ENCODE data around the gene DNAH1.

The DNAH1 gene

DNA sequence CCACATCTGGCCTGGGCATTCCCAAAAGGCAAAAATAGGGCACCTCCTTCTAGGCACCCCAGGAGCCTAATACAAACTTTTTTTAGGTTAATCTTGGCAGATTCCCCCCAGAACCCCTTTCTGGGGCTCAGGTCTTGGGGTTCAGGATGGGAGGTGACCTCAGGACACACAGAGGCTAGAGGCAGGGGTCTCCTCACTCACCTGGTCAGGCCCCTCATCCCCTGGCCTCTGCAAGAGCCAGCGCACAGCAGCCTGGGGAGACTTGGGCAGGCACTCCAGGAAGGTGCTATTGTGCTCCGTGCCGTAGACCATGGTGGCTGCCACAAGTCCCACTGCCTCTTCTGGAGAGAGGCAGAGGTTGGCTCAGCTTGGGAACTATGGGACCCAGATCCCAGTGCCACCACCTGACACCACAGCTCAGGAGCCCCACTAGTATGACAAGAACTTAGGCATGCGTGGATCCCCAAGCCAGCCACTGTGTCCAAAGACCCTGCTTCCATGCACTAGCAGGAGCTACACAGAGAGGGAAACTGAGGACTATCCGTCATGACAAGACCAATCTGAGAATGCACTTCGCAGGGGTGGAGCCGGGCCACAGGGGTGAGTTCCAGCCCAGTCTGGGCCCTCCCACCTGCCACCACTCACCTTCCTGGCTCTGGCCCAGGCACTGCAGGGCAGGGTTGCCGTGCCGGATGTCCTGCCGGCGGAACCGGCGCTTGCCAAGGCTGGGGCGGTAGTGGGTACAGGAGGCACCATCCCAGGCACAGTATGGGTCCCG, 121.4 kb downstream of the DNAH1 start:
- DNase-seq, result no peak

DNA sequence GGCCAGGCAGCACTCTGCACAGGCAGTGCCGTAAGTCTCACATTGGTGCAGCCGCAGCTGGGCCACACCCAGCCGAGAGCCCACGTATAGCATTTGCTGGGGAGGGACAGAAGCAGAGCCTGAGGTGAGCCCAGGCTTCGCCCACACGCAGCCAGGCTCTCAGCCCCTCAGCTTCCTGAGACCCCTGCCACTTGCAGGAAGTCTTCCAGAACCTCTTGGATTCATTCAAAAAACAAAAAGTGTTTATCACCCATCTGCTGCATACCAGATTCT, 121.9 kb downstream of the DNAH1 start:
- DNase-seq, result no peak

DNA sequence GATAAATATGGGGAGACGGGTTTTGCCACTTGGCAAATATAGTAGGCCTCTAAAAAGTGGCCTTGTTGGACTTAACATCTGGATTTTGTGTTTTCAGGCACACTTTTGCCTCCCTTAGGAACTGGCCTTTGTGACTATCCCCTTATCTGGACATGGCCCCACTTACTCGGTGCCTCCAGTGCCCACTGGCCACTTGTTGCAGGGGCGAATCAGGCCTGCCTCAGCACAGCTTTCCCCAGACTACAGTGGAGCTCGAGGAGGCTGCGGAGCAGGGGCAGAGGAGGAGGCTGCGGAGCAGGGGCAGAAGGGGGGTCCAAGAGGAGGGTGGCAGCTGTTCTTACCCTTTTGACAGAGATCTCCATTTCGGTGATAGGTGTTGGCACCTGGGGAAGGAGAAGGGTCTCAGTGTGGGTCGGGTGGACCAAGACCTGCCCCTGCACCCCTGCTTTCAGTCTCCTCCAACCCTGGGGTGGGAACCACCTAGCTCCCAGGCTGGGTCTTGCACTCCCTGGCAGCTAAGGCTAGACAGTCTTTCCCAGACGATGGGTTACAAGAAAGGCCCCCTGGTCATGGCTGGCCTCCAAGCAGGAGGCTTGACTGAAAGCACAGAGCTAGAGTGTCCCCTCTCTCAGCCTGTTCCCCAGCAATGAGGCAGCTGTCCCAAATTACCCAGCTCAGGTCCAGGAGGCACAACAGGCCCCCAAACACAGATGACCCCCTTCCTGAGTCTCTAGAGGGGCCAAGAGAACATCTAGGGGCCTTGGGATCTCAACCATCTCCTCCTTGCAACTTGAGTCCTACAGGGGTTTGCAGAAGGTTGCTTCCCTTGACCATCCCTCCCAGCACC, 122.7 kb downstream of the DNAH1 start:
- no peak for DNase-seq

- no peak for DNase-seq
Observed at GRCh38 chr3:52439426-52440248, 123.5 kb downstream of the DNAH1 start.

DNA sequence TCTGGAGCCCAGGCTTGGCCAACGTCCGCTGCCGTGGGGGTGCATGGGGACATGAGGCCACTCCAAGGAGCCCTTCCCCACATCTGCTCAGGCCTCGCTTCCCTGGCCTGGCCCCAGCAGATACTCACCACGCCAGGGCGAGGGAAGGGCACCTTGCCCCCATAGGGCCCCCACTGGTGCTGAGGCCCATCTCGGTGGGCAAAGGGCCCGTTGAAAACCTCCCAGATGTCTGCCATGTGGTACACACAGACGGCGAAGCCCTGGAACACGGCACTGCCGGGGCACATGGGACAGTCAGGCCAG, 124.1 kb downstream of the DNAH1 start:
- no peak for DNase-seq

- DNase-seq, result peak; percentile 30
Observed at GRCh38 chr3:52440671-52441070, 124.6 kb downstream of the DNAH1 start.

GRCh38 chr3:52441091-52441771, 125.1 kb downstream of the DNAH1 start:
- no peak for DNase-seq

DNA sequence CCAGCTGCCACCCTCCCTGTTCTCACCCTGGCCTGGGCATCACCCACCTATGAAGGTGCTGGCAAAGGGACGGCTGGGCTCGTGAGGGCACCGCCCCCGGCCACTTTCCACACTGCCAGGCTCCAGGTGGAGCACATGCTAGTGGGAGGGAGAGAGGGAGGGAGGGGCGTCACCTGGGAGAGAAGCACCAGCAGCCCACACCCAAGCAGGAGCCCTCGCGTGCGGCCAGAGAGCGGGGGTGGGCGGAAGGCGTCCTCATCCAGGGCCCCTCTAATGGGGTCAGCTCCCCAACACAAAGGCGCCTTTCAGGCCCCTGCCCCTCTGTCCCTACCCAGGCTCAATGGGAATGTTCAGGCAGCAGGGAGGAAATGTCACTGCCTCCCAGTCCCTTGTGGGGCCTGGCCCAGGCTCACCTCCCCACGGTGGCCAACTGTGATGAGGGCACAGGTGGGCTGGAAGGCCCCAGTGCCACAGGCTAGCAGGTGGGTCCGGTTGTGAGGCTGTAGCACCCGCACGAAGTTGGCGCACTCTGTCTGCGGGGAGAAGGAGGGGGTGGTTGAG, 125.7 kb downstream of the DNAH1 start:
- no peak for DNase-seq

DNA sequence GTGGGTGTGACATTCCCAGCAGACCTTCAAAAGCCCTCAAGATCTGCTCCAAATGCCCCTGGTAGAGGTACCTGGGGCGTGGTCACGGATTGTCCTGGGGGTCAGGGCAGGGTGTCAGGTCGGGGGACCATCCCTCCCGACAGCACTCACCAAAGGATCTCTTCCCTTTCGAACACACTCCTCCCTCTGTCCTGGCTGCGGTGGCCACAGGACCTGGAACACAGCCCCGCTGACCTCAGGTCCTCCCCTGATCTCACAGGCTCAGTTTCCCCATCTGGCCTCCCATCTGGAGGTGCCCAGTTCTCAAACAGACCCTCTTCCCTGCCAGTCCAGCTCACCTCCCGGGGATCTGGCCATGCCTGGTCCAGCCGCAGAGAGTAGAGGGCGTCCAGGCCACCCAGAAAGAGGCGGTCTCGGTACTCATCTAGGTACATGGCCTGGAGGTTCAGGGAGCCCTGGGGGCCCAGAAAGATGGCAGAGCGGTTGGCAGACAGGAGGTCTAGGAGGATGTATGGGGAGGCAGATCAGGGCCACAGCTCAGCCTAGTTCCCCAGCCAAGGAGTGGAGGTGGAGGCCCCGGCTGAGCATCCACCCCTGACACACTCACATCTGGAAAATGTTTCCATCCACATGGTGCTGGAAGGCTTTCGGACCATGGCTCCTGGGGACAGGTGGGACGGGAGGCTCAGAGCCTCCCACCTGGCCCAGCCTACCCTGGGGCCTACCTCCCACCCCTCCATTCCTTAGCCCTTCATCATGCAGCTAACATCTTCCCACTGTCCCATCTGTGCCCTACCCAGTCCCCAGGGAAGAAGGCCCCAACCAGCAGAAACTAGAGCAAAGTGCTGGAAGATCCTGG, 126.5 kb downstream of the DNAH1 start:
- no peak for DNase-seq

DNA sequence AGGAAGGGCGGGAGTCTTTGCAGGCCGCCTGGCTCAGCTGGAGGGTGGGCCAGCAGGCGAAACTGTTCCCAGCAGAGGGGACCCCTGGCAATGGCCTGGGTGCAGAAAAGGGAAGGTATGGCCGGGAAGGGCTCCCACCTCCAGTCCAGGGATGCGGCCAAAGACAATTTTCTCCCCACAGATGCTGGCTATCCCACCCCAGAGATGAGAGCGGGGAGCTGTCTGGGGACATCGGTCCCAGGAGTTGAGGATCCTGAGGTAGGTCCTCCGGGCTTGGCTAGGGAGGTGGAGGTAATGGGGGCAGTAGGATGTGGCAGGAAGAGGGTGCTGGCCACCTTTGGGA, 127.1 kb downstream of the DNAH1 start:
- no peak for DNase-seq

- DNase-seq, result peak; percentile 40
Observed at GRCh38 chr3:52443791-52444687, 127.9 kb downstream of the DNAH1 start.

DNA sequence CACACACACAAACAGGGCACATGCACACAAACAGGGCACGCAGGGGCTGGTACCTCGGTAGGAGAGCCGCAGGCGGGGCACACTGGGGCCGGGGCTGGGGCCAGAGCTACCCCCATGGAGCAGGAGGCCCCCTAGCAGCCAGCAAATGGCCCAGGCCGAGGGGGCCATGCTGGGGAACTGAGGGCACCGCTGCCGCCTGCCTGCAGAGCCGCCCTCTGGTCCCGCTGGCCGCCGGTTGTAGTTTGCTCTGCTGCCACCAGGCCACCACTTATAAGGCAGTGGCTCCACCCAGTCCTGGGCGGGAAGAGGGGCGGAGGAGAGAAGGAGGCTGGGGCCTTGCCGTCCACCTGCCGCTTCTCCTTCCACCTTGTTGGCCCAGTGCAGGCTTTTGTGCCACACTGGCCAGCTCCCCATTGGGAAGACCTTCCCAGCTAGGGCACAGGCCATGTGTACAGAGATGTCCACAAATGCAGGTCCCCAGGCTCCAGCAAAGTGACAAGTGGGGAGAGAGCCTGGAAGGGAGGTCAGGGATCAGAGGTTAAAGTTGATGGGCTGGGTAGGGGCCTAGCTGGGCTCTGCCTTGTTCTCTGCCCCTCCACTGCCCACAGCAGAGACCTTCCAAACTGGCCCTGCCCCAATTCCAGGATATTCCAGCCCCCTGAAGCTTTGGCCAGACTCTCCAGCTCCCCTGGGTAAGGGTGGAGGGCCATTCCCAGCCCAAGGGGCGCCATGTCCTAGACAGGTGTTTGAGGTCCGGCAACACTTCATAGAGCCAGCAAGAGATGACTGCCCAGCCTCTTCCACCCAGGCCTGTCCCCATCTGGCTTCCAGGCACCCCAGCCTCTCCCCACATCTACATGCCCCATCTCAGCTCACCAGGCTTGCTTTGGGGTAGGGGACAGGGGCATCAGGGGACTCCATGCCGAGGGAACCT, 129.0 kb downstream of the DNAH1 start, which contains the start of gene SEMA3G:
SEMA3G (minus strand) TSS at position 244 of the 934 bp plus-strand sequence; CDS start at position 168, 76 bp downstream.
- peak; percentile 73 for DNase-seq

GRCh38 chr3:52446042-52446441, 129.9 kb downstream of the DNAH1 start:
- no peak for DNase-seq

DNA sequence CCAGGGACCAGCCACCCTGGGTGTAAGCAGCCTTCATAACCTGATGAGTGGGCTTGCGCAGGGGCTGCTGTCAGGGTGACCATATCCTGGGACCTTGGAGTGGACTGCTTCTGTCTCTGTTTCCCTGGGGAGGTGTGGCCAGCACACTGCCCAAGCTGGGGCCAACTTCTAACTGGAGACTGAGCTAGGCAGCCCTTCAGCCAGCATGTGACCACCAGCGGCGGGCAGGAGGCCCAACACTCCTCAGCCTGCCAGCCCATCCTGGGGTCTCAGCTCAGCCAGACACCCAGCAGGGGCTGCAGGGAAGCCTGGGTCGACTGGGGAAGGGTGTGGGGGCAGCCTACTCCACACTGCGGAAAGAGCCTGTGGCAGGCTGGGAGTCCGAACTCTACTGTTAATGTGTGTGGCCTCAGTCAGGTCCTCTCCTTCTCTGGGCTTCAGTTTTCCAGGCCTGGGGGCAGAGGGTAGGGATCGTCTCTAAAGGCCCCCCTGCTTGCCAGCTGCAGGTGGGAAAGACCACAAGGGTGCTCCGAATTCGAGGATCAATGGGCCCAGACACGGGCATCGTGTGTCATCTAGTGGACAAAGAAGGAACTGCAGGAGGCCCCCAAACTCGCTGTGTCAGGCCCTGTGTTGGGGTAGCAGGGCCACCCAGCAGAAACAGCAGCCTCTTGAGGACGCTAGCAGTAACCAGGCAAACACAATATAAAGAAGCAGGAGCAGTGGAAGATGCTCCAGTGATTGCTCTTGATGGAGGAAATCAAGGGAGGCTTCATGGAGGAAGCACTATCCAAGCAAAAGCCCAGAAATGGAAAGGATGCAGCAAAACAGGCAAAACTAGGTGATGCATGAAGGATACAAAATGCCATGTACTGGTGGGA, 130.8 kb downstream of the DNAH1 start:
- peak; percentile 80 for DNase-seq

DNA sequence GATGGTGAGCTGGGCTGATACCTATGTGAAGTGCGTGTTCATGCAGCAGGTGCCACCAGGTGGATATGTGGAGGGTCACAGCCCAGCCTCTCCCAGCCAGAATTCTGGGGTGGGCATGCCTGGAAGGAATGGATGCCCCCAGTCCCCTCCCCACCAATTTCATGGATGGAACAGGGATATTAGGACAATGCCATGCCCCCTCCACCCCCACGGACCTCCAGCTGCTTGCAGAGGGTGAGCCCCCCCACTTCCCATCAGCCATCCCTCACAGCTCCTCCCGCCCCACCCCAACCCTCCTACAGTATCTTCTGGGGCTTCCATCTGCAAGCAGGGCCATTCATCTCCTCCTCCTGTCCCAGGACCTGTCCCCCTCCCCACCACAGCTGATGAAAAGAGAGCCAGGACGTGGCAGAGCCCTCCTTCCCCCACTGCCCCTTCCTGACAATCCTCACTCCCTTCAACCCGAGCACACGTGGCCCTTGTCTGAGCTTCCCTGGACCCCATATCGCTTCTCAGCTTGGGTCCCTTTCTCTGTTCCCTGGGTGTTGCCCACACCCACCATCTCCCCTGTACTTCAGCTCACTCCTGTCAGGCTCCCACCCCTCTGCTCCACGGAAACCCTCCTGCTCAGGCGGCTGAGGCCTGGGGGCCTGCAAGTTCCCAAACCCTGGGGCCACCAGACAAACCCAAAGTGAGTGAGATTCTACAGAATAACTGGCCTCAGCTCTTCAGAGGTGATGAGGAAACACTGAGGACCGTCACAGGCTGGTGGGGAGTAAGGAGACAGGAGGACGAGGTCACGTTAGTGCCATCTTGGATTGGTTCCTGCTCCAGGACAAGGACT, 131.6 kb downstream of the DNAH1 start:
- DNase-seq, result no peak
